ENCODE results near the gene TCEA3.
"Not testable (repeated sequence)": the region's sequence is repeated elsewhere in the genome, so short reads cannot be mapped to it uniquely, and the experiment has no call there.

Gene TCEA3

DNA sequence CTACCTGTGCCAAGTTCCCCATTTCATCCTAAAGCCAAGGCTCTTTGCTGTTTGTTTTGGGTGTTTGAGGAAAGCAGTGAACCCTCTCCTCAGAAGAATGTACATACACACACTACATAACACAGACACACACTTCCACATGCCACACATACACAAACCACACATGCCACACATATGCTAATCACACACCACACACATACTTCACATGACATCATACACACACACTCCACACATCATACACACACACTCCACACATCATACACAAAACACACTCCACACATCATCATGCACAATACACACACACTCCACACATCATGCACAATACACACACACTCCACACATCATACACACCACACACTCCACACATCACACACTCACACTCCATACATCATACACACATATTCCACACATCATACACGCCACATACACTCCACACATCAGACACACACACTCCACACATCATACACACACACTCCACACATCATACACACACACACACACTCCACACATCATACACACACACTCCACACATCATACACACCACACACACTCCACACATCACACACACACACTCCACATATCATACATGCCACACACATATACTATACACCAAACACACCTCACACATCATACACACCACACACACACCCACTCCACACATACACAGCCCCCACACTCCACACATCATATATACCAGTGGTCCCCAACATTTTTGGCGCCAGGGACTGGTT is 32.3 kb downstream of the TCEA3 start:
- no peak for DNase-seq (ENCODE audit: low read depth)

DNA sequence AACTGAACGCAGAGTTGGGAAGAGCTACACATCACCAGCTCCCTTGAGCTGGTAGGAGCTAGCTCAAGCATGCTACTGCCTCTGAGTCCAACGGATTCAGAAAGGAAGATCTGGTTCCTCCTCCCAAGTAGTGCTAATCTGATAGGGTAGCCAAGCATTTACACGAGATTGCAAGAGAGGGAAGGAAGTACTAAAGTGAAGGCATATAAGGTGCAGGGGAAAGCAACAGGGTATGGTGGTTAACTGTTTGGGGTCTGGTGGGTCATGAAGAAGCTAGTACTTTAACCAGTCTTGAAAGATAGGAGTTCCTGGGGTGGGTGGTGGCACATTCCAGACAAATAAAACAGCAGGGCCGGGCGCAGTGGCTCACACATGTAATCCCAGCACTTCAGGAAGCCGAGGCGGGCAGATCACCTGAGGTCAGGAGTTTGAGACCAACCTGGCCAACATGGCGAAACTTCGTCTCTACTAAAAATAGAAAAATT is 34.7 kb downstream of the TCEA3 start:
- no peak for DNase-seq (ENCODE audit: low read depth)

DNA sequence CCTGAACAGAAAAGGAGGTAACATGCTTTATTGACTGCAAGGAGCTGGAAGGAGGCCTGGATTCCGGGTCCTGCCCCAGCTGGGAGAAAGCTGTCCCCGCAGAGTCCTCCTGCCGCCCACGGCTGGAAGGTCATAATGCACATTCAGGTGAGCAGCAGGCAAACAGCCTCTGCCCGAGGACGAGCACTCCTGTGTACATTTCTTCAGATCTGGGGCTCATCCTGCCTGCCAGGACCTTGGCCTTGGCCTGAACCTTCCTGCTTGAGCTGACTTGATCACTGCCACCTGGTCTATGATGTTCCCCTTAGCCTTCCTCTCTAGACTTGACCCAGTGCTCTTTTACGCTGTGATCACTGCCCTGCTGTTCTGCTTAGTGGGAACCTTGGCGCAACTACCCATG is 37.1 kb downstream of the TCEA3 start:
- no peak for DNase-seq (ENCODE audit: low read depth)

DNA sequence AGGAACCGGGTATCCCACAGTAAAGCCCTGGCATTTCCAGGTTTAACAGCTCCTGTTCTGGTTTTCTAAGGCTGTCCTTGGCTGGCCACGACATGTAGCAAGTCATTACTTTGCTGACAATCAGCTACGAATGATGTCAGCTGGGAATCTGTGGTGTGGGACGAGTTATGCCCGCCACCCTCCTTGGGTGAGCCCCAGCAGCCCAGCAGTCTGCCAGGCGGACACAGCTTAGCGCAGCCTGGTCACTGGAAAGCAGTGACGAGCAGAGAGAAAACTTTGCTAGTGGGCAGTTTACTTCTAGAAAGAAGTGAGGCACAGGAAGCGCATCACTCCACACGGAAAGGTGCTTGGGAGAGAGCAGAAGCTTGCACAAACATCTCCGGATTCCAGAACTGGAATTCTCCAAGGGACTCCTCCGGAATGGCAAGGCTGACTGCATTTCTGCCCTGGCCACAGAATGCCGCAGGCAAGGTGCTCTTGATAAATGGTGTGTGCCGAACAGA is 39.4 kb downstream of the TCEA3 start:
- no peak for DNase-seq (ENCODE audit: low read depth)

DNA sequence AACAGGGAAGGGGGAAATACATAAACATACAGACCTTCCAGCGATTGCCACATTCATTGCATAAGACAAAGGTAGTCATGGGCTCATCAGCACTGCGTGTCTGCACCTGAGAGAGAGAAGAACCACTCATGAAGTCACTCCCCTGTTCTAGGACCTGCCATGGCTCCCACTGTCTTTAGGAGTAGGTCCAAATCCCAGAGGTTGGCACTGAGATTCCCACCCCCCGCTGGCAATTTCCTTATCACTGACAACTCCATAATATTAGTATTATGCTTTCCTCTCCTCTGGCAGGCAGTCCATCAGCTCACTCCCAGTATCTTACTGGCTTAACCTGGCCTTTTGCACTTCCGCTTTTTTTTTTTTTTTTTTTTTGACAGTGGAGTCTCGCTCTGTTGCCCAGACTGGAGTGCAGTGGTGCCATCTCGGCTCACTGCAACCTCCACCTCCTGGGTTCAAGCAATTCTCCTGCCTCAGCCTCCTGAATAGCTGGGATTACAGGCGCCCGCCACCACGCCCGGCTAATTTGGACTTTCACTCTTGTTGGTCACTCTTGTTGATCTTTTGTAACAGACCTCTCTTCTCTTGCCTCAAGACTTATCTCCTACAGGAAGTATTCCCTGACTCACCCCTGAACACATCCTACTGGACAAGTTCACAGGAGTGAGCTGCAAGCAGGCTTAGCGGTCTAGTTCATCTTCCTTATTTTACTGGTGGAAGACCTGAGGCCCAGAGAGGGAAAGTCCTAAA is 40.1 kb downstream of the TCEA3 start:
- DNase-seq (ENCODE audit: low read depth) = no peak

DNA sequence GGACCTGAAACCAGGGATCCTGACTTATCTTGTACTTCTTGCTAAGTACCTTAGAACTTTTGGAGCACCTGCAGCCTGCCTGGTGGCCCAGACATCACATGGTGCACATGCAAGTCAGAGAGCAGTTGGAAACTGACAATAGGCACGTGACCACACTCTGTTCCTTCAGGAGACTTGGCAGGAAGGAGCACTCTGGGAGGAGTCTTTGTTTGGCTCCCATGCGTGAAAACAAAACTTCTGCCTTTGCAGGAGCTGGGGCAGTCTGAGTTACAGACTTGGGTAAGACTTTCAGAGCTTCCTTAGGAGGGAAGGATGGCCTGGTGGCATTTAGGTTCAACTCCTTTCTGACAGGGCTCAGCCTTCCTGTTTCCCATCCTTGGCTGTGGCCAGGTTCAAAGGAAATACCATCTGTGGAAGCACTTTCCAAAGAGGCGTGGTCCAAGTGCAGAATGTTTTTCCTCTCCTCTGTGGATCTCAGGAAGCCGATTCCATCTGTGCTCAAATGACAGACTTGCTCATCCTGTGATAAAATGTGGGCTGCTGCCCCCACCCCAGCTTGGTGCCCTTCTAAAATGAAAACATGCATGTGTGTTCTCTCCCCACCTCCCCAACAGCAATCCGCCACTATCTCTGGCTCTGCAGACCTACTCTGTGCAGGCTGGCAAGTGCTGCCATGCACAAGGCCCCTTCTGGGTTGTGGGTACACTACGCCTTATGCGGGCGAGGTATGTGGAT is 40.8 kb downstream of the TCEA3 start:
- DNase-seq (ENCODE audit: low read depth) = no peak

DNA sequence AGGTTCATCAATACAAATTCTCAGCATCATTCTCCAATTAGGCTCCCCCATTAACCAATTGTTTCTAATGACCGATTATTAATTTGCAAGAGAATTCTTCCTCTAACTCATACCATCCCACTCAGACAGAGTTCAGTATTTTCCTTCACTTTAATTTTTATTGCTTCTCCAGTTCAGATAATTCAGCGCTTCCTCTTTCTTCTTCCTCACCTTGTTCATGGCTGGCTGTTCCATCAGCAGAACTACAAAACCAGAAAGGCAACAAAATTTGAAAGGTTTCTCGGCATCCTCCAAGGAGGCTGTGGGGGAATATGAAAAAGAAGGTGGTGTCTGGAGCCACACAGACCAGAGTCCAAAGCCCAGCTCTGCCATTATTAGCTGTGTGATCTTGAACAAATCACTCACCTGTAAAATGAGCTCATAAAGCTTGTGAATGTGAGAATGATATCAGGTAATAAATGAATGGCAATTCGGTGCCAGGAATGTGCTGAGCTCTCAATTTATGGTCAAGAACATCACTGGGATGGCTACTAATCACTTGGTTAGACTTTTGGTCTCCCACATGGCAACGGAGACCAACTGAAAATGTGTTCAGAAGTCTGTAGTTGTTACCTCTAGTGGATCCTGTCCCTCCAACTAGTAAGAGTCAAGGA is 43.2 kb downstream of the TCEA3 start:
- no peak for DNase-seq (ENCODE audit: low read depth)

DNA sequence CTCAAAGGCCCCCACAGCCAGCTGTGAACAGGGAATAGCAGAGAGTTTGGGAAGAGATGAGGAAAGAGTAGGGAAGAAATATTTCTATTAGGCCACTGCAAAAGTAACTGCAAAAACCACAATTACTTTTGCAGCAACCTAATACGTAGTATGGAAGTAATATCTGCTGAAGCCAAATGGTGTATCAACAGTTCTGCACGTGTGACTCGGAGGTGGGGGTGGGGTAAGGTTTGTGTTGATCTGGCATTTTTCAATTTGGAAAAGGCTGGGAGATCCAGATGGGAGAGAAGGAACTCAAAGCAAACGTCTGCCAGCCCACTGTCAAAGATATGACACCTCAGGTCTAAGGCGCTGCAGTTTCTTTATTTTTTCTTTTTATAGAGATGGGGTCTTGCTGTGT is 43.8 kb downstream of the TCEA3 start:
- DNase-seq (ENCODE audit: low read depth) = no peak

DNA sequence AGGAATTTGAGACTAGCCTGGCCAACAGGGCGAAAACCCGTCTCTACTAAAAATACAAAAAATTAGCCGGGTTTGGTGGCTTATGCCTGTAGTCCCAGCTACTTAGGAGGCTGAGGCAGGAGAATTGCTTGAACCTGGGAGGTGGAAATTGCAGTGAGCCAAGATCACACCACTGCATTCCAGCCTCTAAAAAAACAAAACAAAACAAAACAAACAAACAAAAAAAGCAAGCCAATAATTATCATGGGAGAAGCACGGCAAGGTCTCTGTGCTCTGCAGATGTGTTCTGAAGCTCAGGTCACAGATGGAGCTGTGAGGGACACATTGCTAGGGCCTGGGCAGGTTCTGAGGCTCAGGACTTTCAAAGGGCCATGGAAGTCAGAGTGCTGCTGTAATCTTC is 44.3 kb downstream of the TCEA3 start:
- not testable (repeated sequence) for DNase-seq (ENCODE audit: low read depth)

DNA sequence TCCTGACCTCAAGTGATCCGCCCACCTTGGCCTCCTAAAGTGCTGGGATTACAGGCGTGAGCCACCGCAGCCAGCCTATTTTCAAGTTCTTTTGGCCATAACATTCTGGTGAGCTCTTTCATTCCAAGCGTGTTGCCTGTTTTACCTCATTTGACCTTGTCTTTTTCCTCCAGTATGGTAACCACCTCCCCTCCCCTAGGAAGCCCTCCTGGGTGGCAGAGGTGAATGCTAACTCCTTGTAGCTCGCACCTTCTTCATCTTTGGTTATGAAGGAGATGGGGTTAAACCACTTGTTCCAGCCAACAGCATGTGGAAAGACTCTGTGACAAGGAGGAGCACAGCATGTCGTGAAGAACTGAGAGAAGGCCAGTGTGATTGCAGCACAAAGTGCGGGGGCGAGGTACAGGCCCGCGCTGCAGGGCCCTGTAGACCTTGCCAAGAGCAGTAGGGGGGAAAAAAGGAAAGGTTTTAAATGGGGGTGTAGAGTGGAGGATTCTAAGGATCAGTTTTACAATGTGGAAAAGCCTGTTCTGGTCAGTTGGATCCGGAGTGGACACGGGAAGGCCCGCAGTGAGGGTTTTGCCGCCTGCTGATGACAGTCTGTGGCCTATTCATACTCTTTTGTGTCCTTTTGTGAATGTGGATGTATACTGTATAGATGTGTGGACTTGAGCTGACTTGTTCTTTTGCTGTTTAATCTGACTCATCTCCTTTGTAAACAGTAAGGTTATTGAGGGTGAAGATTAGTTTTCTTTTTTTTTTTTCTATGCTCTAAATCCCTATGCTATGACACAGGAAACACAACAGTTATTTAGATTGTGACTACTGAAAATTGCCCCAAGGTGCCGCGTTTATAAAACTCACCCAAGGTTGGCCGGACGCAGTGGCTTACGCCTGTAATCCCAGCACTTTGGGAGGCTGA is 47.4 kb downstream of the TCEA3 start:
- DNase-seq (ENCODE audit: low read depth) = peak; percentile 41

DNA sequence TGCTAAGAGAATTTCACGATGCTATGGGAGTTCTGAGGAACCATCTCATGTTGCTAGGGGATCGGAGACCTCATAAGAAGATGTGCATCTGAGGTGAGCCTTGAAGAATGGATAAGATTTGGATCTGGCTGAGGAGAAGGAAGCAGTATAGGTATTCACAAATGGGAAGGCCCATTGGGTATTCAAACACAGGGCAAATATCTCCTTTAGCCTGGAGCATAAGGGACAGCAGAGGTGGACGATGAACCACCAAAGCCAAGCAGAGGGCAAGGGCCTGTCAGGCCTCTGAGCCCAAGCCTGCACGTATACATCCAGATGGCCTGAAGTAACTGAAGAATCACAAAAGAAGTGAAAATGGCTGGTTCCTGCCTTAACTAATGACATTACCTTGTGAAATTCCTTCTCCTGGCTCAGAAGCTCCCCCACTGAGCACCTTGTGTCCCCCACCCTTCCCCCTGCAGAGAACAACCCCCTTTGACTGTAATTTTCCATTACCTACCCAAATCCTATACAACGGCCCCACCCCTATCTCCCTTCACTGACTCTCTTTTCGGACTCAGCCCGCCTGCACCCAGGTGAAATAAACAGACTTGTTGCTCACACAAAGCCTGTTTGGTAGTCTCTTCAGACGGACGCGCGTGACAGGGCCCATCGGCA is 50.3 kb downstream of the TCEA3 start:
- not testable (repeated sequence) for DNase-seq (ENCODE audit: low read depth)

DNA sequence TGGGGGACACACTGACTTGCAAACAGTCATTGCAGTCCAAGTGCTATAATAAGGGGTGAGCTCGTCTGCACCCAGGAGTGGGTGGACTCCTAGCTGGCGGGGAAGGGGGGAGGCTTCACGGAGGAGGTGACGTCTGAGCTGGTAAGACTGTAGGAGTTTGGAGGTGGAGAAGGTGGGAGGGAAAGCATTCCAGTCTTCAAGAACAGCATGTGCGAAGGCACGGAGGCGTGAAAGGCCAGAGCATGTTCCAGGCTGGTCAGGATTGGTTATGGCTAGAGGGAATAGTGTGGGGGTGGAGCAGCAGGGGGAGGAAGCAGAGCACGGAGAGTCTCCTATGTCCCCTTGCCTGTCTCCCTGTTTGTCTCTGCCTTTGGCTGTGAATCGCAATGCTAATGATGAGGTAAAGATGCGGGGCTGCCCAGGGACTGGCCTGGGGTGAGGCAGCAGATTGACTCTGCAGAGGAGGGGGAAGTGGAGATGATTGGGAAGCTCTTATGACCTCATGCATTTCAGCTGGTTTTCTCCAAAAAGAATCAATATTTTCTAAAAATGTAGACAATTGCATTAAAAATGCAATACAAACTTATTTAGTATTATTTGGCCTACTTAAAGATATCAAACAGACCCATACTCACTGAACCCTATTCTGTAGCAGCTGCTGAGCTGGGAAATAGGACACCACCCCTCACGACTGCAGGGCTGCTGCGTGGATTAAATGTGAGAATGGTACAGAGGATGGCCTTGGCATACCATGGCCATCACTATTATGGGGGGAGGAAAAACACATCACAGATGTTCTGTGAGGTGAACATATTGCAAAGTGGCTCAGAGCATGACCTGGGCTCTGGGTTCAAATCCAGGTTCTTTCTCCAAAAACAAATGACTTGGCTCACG is 52.3 kb downstream of the TCEA3 start:
- no peak for DNase-seq (ENCODE audit: low read depth)

DNA sequence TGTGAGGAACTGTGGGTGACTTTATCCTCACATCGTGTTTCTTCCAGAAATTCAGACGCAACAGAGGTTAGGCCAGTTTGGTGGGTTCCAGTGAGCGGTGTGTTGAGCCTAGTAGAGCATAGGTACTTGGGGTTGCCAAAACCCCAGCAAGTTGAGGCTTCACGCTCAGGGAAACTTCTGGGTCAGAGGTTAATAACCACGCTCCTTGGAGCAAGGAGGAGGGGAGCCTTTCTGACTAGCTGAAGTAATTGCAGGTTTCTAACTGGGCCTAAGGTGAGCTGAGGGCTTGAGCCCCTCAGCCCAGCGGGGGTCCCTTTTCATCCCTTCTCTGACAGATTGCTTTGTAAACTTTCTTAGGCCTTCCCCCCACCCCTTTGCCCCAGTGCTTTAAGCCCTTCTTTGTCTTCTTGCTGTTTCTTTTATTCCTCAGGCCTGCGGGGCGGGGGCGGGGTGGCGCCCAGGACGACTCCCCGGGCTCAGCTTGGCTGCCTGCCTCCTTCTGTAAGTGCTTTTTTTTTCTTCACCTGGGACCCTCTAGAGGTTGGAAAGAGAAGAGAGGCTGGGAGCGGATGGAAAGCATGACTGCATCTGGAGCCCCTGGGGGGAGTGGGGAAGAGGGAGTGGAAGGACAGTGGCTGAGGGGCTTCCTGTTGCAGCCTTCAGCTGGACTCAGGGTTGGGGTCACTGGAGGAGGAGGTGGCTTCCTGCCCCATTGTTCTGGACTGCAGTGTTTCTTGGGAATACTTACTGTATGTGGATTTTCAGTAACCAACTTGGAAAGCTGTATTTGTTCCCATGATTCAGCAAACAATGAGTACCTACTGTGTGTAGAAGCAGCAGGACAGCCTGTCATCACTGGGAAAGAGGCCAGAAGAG is 53.6 kb downstream of the TCEA3 start:
- DNase-seq (ENCODE audit: low read depth) = peak; percentile 30

DNA sequence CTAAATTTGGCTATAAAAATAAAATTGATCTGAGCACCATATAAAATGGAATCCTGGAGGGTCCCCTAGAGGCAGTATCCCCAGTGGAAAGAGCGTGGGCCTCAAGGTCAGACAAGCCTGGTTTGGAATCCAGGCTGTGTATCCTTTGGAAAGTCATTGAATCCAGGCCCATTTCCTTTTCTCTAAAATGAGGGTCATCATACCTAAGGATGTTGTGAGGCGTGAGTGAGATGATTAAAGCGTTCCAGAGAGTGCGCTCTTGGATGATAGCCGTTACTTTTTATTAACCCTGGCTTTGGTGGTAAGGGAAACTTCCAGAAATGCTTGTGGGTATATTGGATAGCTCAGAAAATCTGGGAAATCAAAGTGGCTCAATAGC is 54.2 kb downstream of the TCEA3 start:
- no peak for DNase-seq (ENCODE audit: low read depth)

DNA sequence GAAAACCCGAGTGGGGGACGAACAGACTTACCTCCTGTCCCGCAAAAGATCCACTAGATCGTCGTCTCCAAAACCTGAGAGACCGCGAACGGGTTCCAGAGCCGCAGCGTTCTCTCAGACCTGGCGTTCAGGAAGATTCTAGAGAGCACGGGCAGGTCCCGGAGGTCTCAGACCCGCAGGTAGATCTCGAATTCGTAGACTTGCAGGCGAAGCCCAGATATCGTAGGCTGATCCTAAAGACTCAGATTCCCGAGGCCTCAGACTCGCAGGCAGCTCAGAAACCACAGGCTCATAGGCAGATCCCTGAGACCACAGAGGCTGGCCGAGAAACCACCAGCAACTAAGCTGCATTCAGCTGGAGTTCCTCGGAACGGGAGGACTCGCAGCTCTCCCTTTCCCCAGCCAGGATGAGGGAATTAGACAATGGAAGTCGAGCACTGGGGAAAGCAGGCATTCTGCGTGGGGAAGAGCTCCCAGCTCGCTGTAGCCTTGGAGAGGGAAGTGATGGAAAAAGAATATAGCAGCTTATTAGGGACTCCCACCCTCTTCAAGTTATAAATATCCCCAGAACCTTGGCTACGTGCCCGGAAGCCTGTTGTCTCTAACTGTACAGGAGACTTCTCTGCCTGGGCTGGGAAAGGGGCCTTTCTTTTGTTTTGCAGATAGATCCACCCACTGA is 55.1 kb downstream of the TCEA3 start, which contains the start of gene ZNF436:
ZNF436 (minus strand) TSS at position 502 of the 679 bp plus-strand sequence. CDS start 1,831 bp downstream, outside the sequence.
- peak; percentile 80 for DNase-seq (ENCODE audit: low read depth)

DNA sequence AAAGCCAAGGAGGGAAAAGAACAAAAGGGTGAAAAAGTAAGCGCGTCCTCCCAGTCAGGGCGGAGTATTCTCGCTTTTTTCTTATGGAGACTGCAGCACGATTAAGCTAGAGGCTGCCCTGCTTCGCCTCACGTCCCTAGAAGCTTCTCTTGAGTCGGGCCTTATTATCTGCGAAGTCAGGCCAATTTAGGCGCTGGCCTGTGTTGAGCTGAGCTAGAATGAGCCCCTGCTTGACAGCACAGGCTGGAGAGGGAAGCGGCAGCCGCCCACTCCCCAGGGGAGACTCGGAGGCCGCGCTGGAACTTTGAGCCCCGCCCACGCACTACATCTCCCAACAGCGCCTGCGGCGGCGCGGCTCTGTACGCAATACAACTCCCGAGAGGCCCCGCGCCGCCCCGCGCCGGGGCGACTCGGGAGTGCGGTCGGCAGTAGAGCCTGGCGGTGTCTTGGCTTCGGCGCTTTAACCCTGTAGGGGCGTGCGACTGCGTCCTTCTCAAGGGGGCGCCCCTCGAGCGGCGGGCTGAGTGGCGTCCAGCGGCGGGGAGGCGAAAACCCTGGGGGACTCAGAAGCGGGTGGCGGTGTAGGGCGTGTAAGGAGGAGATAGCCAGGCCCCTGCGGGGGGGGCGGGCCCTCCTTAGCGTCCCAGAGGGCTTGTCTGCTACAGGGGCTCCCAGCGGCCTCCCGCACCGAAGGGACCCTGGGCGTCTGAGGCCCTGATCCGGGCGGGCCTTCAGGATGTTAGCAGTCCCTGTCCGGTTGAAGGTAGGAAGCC is 55.8 kb downstream of the TCEA3 start:
- DNase-seq (ENCODE audit: low read depth) = peak; percentile 84
